Esophagus squamous epithelium (tissue), 5 donors: ENCODE results near the gene FAM118A. TPM values are rescaled to one million over a fixed set of nuclear protein-coding genes. Genes with fewer than 3 reads are reported as not detected.

Experiments used
- DNase-seq: peaks from one replicate; lab custom pipeline; 2025; lab: John Stamatoyannopoulos, UW
- H3K27ac ChIP-seq, 4 donors: fragments of 200-600 bp; sonication (generic); one replicate each; pipeline ENCODE4 v1.5.1; 2016 to 2019; ENCODE audit warnings: mild to moderate bottlenecking in 1 of 4
- H3K27me3 ChIP-seq, 4 donors: fragments of 200-600 bp; sonication (generic); 1 replicate in 3 of 4; 2 replicates in 1 of 4; pipeline versions ENCODE4 v1.5.1 to v1.6.0; 2017 to 2021; ENCODE audit warnings: antibody characterized with exemption in 1 of 4
- H3K36me3 ChIP-seq, 3 donors: fragments of 200-600 bp; sonication (generic); one replicate each; pipeline ENCODE4 v1.5.1; 2016 to 2019
- H3K4me1 ChIP-seq, 3 donors: fragments of 200-600 bp; sonication (generic); one replicate each; pipeline ENCODE4 v1.5.1; 2017 to 2019
- H3K4me3 ChIP-seq, 4 donors: fragments of 200-600 bp; sonication (generic); 1 replicate in 3 of 4; 2 replicates in 1 of 4; pipeline ENCODE4 v1.5.1; 2016 to 2019; ENCODE audit warnings: mild to moderate bottlenecking in 2 of 4, moderate library complexity in 1 of 4
- H3K9me3 ChIP-seq, 3 donors: fragments of 200-600 bp; sonication (generic); one replicate each; pipeline ENCODE4 v1.5.1; 2016 to 2019
- POLR2A ChIP-seq, 4 donors: fragments of 450-650 bp; IDR thresholded peaks; one replicate each; pipeline ENCODE4 v1.6.1; 2017; ENCODE audit warnings: antibody characterized with exemption in 4 of 4, mild to moderate bottlenecking in 4 of 4, moderate library complexity in 3 of 4
- WGBS, 2 donors: methylation state at CpG; one replicate each; pipeline ENCODE4 v1.1.5; 2018; 5-methylcytosine and 5-hydroxymethylcytosine counted together
- intact Hi-C: fragments of 100-400 bp; cut with DNase I; formaldehyde crosslinking; loops from one replicate; pipeline ENCODE4 v1.15.0; 2022
- total RNA-seq, 4 donors: library from RNA; depleted of rRNA; stranded (reverse); fragments of >200 nt; gene quantifications; one replicate each; pipeline ENCODE4 v1.1.0, GENCODE V29; 2016
- TF ChIP-seq, protein P1 (sequence below), 6 experiments: fragments of 450-650 bp in 4 of 6; fragments of 200-600 bp in 2 of 6; sonication (generic) in 2 of 6; IDR thresholded peaks; one replicate each; pipeline ENCODE4 v1.5.1; 2016 to 2019; ENCODE audit warnings: antibody characterized with exemption in 6 of 6, mild to moderate bottlenecking in 4 of 6, moderate library complexity in 4 of 6
- donor health status: DM: yes; HTN: yes; CAD: no.

Gene FAM118A
- total RNA-seq, 4 donors from 2014 or later: 12.5 to 95.4 (median 18.8) TPM

DNA sequence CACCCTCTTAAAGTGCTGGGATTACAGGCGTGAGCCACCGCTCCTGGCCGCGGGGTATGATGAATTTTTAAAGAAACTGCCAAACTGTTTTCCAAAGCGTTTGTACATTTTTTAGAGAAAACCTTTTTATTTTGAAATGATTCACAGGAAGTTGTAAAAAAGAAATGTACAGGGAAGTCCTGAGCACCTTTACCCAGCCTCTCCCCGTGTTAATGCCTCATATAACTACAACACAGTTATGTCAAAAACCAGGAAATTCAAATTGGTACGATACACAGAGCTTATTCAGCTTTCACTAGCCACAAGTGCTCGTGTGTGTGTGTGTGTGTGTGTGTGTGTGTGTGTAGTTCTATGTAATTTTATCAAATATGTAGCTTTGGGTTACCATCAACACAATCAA, 7.0 kb upstream of the FAM118A start:
- Histone ChIP-seq H3K36me3 (no peaks in the 10 kb centered on the region), H3K9me3 (no peaks in the 10 kb centered on the region), H3K27ac (no peak overlapping the region), H3K4me1 (no peaks in the 10 kb centered on the region), H3K27me3 (no peaks in the 10 kb centered on the region), H3K4me3 (no peak overlapping the region)
- DNase-seq: no peak
- TF ChIP-seq POLR2A (IDR thresholded peaks at IDR 0.05): no peak
- TF ChIP-seq, protein P1, sequence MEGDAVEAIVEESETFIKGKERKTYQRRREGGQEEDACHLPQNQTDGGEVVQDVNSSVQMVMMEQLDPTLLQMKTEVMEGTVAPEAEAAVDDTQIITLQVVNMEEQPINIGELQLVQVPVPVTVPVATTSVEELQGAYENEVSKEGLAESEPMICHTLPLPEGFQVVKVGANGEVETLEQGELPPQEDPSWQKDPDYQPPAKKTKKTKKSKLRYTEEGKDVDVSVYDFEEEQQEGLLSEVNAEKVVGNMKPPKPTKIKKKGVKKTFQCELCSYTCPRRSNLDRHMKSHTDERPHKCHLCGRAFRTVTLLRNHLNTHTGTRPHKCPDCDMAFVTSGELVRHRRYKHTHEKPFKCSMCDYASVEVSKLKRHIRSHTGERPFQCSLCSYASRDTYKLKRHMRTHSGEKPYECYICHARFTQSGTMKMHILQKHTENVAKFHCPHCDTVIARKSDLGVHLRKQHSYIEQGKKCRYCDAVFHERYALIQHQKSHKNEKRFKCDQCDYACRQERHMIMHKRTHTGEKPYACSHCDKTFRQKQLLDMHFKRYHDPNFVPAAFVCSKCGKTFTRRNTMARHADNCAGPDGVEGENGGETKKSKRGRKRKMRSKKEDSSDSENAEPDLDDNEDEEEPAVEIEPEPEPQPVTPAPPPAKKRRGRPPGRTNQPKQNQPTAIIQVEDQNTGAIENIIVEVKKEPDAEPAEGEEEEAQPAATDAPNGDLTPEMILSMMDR (IDR thresholded peaks at IDR 0.05): no peak
- WGBS, 2 donors: 47 to 58% methylated on average over 8 of the region's 8 CpGs
- intact Hi-C loops: no loop called here

DNA sequence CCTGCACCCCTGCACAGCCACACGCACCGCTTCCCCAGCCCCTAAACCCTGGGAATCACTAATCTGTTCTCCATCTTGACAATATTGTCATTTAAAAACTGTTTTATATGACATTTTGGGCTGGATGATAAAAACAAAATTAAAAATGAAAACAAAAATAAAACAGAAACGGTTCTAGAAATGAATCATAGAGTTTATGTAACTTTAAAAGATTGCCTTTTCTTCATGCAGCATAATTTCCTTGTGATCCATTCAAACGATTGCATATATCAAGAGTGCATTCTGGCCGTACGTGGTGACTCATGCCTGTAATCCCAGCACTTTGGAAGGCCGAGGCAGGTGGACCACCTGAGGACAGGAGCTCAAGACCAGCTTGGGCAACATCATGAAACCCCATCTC, 6.6 kb upstream of the FAM118A start:
- Histone ChIP-seq H3K27me3 (no peaks in the 10 kb centered on the region), H3K36me3 (no peaks in the 10 kb centered on the region), H3K4me1 (no peaks in the 10 kb centered on the region), H3K9me3 (no peaks in the 10 kb centered on the region), H3K4me3 (no peak overlapping the region), H3K27ac (no peak overlapping the region)
- intact Hi-C loops: no loop called here
- WGBS, 2 donors: 44 to 46% methylated on average over 7 of the region's 7 CpGs
- TF ChIP-seq POLR2A (IDR thresholded peaks at IDR 0.05): no peak
- TF ChIP-seq, protein P1 (IDR thresholded peaks at IDR 0.05): no peak
- DNase-seq: no peak

DNA sequence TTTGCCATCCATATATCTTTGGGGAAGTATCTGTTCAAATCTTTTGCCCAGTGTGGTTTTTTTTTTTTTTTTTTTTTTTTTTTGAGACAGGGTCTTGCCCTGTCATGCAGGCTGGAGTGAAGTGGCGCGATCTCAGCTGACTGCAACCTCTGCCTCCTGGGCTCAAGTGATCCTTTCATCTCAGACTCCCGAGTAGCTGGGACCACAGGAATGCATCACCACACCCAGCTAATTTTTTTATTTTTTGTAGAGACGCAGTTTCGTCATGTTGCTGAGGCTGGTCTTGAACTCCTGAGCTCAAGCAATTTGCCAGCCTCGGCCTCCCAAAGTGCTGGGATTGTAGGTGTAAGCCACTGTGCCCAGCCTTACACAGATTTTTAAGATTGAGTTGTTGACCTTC, 4.8 kb upstream of the FAM118A start:
- Histone ChIP-seq H3K4me1 (peaks cover 5 to 13% (median 9%) of the 10 kb centered on the region in 3 donors), H3K27ac (no peak overlapping the region), H3K36me3 (no peaks in the 10 kb centered on the region), H3K27me3 (no peaks in the 10 kb centered on the region), H3K9me3 (no peaks in the 10 kb centered on the region), H3K4me3 (no peak overlapping the region)
- 54 to 70% methylated on average over 6 of the region's 6 CpGs for WGBS, 2 donors
- DNase-seq: no peak
- intact Hi-C loops: no loop called here
- TF ChIP-seq, protein P1 (IDR thresholded peaks at IDR 0.05): no peak
- TF ChIP-seq POLR2A (IDR thresholded peaks at IDR 0.05): no peak

DNA sequence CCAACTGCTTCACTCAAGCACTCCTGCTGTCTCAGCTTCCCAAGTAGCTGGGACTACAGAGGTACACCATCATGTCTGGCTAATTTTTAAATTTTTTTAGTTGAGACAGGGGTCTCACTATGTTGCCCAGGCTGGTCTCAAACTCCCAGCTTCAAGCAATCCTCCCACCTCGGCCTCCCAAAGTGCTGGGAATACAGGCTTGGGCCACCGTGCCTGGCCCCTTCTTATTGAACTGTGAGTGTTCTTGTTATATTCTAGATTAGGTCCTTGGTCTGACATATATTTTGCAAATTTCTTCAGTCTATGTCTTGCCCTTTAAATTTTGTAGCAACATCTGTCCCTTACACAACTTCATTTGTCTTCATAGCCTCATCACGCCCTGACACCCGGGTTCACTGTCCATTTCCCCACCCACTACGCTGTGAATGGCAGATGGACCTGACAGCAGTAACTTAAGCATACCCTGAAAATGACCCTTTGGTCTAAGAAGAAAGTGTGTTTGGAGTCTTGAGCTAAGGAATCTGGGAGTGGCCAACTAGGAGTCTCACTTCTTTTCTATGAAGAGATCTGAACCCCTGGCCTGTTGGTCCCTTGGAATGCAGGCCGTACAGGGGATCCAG, 4.2 kb upstream of the FAM118A start:
- Histone ChIP-seq H3K4me1 (peaks cover 10 to 17% (median 11%) of the 10 kb centered on the region in 3 donors), H3K9me3 (no peaks in the 10 kb centered on the region), H3K27ac (no peak overlapping the region), H3K4me3 (no peak overlapping the region), H3K36me3 (no peaks in the 10 kb centered on the region), H3K27me3 (no peaks in the 10 kb centered on the region)
- whole genome bisulfite sequencing, 2 donors: 70 to 75% methylated on average over 6 of the region's 6 CpGs
- intact Hi-C loops: no loop called here
- DNase-seq: no peak
- no peak for TF ChIP-seq POLR2A (IDR thresholded peaks at IDR 0.05)
- TF ChIP-seq, protein P1 (IDR thresholded peaks at IDR 0.05): no peak

DNA sequence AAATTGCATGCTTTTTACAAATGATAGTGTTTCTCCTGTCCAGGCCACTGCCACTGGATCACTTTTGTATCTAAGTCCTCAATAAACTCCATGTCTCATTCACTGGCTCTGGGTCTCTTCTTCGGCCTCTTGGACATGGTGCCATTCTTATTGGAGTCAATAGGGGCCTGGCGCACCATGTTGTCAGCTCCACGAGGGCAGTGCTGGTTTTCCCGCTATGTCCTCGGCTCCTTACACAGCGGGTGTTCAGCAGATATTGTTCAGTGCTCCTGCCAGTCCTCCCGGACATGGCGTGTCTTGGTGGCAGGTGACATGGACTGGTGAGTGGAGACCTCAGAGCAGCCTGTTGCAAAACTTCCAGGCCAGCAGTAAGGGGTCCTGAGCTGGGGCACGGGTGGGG, 3.6 kb upstream of the FAM118A start:
- intact Hi-C loops: no loop called here
- Histone ChIP-seq H3K9me3 (no peaks in the 10 kb centered on the region), H3K36me3 (no peaks in the 10 kb centered on the region), H3K4me1 (peaks cover 12 to 23% (median 17%) of the 10 kb centered on the region in 3 donors), H3K27ac (no peak overlapping the region), H3K4me3 (no peak overlapping the region), H3K27me3 (no peaks in the 10 kb centered on the region)
- 84 to 96% methylated on average over 3 to 5 of the region's 9 CpGs for WGBS, 2 donors
- TF ChIP-seq, protein P1 (IDR thresholded peaks at IDR 0.05): no peak
- TF ChIP-seq POLR2A (IDR thresholded peaks at IDR 0.05): no peak
- DNase-seq: no peak
